Kidney tubule cell (primary cell): ENCODE data around the gene FAM72C.
"Not testable (repeated sequence)": the region's sequence is repeated elsewhere in the genome, so short reads cannot be mapped to it uniquely, and the experiment has no call there.

Experiments
- DNase-seq: peaks from one replicate; pipeline ENCODE4 v3.0.0-alpha.2; 2018; ENCODE audit warnings: low spot score

FAM72C gene

GRCh38 chr1:143984721-143985473 lies 13.1 kb upstream of the FAM72C start:
- not testable (repeated sequence) for DNase-seq

GRCh38 chr1:143974416-143974815 lies 2.6 kb upstream of the FAM72C start:
- DNase-seq: not testable (repeated sequence)

GRCh38 chr1:143973876-143974414 lies 2.2 kb upstream of the FAM72C start:
- DNase-seq: not testable (repeated sequence)

GRCh38 chr1:143972753-143973326 lies 1.1 kb upstream of the FAM72C start:
- not testable (repeated sequence) for DNase-seq

- not testable (repeated sequence) for DNase-seq
Measured at GRCh38 chr1:143965860-143966259, 5.9 kb downstream of the FAM72C start.

GRCh38 chr1:143964294-143964693 lies 7.5 kb downstream of the FAM72C start:
- DNase-seq: not testable (repeated sequence)

- not testable (repeated sequence) for DNase-seq
Measured at GRCh38 chr1:143955930-143956329, 15.9 kb downstream of the FAM72C start.

GRCh38 chr1:143952913-143953312 lies 18.9 kb downstream of the FAM72C start:
- not testable (repeated sequence) for DNase-seq

GRCh38 chr1:143951485-143952391 lies 20.0 kb downstream of the FAM72C start:
- DNase-seq: not testable (repeated sequence)

GRCh38 chr1:143947749-143948148 lies 24.0 kb downstream of the FAM72C start:
- not testable (repeated sequence) for DNase-seq

GRCh38 chr1:143945253-143945652 lies 26.5 kb downstream of the FAM72C start:
- DNase-seq: not testable (repeated sequence)

- DNase-seq: not testable (repeated sequence)
Measured at GRCh38 chr1:143944576-143945240, 27.1 kb downstream of the FAM72C start.

- not testable (repeated sequence) for DNase-seq
Measured at GRCh38 chr1:143943319-143943978, 28.3 kb downstream of the FAM72C start.

GRCh38 chr1:143942238-143942860 lies 29.4 kb downstream of the FAM72C start:
- DNase-seq: not testable (repeated sequence)

GRCh38 chr1:143939666-143940065 lies 32.1 kb downstream of the FAM72C start:
- DNase-seq: not testable (repeated sequence)

- not testable (repeated sequence) for DNase-seq
Measured at GRCh38 chr1:143938922-143939321, 32.9 kb downstream of the FAM72C start.

- DNase-seq: peak; percentile 28
Measured at GRCh38 chr1:143936457-143937115, 35.2 kb downstream of the FAM72C start.

- DNase-seq: not testable (repeated sequence)
Measured at GRCh38 chr1:143919127-143919526, 52.7 kb downstream of the FAM72C start.

GRCh38 chr1:143918552-143918951 lies 53.2 kb downstream of the FAM72C start:
- DNase-seq: not testable (repeated sequence)

- not testable (repeated sequence) for DNase-seq
Measured at GRCh38 chr1:143913705-143914104, 58.1 kb downstream of the FAM72C start.
